DLD1 (cell line): Measurements from ENCODE around the gene ZNF649.
"Not testable (repeated sequence)": the region's sequence is repeated elsewhere in the genome, so short reads cannot be mapped to it uniquely, and the experiment has no call there.

Experiments used
- in situ Hi-C: cut with HindIII; loops from 2 replicates; pipeline ENCODE4 v1.10.0; 2017; ENCODE audit warnings: low sequenced_read_pairs

ZNF649 gene

GRCh38 chr19:51904331-51905165 is at the start of gene ZNF649:
Gene ZNF649, minus strand, starts transcription at chr19:51905017. Its CDS starts 4,910 bp downstream, at chr19:51900107.
- in situ Hi-C loops, result no loop called here

GRCh38 chr19:51948975-51949374 is 44.2 kb upstream of the ZNF649 start:
- in situ Hi-C loops, result no loop called here

- in situ Hi-C loops, result no loop called here
Measured at GRCh38 chr19:51946602-51947001, 41.8 kb upstream of the ZNF649 start.

GRCh38 chr19:51944798-51945552 is 40.2 kb upstream of the ZNF649 start:
- in situ Hi-C loops, result no loop called here

- in situ Hi-C loops, result no loop called here
Measured at GRCh38 chr19:51938936-51939335, 34.1 kb upstream of the ZNF649 start.

- in situ Hi-C loops, result no loop called here
Measured at GRCh38 chr19:51931921-51932320, 27.1 kb upstream of the ZNF649 start.

GRCh38 chr19:51927859-51928258 is 23.0 kb upstream of the ZNF649 start:
- in situ Hi-C loops, result no loop called here

- in situ Hi-C loops, result no loop called here
Measured at GRCh38 chr19:51926784-51927741, 22.2 kb upstream of the ZNF649 start, which contains the start of gene ZNF613. Gene ZNF613, plus strand, starts transcription at chr19:51927472. Its CDS starts 8,749 bp downstream, at chr19:51936221.

- in situ Hi-C loops, result no loop called here
Measured at GRCh38 chr19:51926426-51926783, 21.6 kb upstream of the ZNF649 start.

GRCh38 chr19:51921949-51922348 is 17.1 kb upstream of the ZNF649 start:
- in situ Hi-C loops, result no loop called here

- in situ Hi-C loops, result no loop called here
Measured at GRCh38 chr19:51919606-51920005, 14.8 kb upstream of the ZNF649 start.

- in situ Hi-C loops, result no loop called here
Measured at GRCh38 chr19:51916167-51916566, 11.3 kb upstream of the ZNF649 start.

GRCh38 chr19:51915324-51915867 is 10.6 kb upstream of the ZNF649 start:
- in situ Hi-C loops, result no loop called here

- in situ Hi-C loops, result not testable (repeated sequence)
Measured at GRCh38 chr19:51907981-51908380, 3.2 kb upstream of the ZNF649 start.

- in situ Hi-C loops, result not testable (repeated sequence)
Measured at GRCh38 chr19:51906108-51906507, 1.3 kb upstream of the ZNF649 start.

- in situ Hi-C loops, result not testable (repeated sequence)
Measured at GRCh38 chr19:51905639-51906038, 822 bp upstream of the ZNF649 start.

- in situ Hi-C loops, result no loop called here
Measured at GRCh38 chr19:51905206-51905605, 389 bp upstream of the ZNF649 start.

- in situ Hi-C loops, result no loop called here
Measured at GRCh38 chr19:51903192-51903591, 1.6 kb downstream of the ZNF649 start.

- in situ Hi-C loops, result no loop called here
Measured at GRCh38 chr19:51901860-51902259, 3.0 kb downstream of the ZNF649 start.

GRCh38 chr19:51891193-51891747 is 13.5 kb downstream of the ZNF649 start:
- in situ Hi-C loops, result no loop called here
